CD4-positive, alpha-beta T cell treated with Interleukin-6 at 100 ng/mL for 8 hours (primary cell): Measurements from ENCODE around the gene CCM2.
A peak's percentile ranks its signal among the peaks of the same experiment; 100 is the strongest.
"Not testable (repeated sequence)": the region's sequence is repeated elsewhere in the genome, so short reads cannot be mapped to it uniquely, and the experiment has no call there.

Experiments
- DNase-seq: peaks from one replicate; pipeline ENCODE4 v3.0.0-alpha.2; 2020; ENCODE audit warnings: mixed read lengths, low spot score

Gene CCM2

GRCh38 chr7:45001826-45002225 is 1.8 kb downstream of the CCM2 start:
- no peak for DNase-seq

- DNase-seq = no peak
Observed at GRCh38 chr7:45003789-45004188, 3.8 kb downstream of the CCM2 start.

- DNase-seq = no peak
Observed at GRCh38 chr7:45007106-45007505, 7.1 kb downstream of the CCM2 start.

- no peak for DNase-seq
Observed at GRCh38 chr7:45007571-45008328, 7.7 kb downstream of the CCM2 start.

- DNase-seq = no peak
Observed at GRCh38 chr7:45013465-45013967, 13.5 kb downstream of the CCM2 start.

GRCh38 chr7:45015313-45015712 is 15.3 kb downstream of the CCM2 start:
- DNase-seq = no peak

GRCh38 chr7:45017253-45017652 is 17.3 kb downstream of the CCM2 start:
- no peak for DNase-seq

GRCh38 chr7:45020915-45021314 is 20.9 kb downstream of the CCM2 start:
- DNase-seq = no peak

GRCh38 chr7:45021604-45022296 is 21.7 kb downstream of the CCM2 start:
- no peak for DNase-seq

GRCh38 chr7:45024126-45024744 is 24.2 kb downstream of the CCM2 start:
- no peak for DNase-seq

- DNase-seq = not testable (repeated sequence)
Observed at GRCh38 chr7:45025473-45025872, 25.5 kb downstream of the CCM2 start.

GRCh38 chr7:45026013-45026412 is 26.0 kb downstream of the CCM2 start:
- no peak for DNase-seq

- DNase-seq = peak; percentile 67
Observed at GRCh38 chr7:45026984-45027773, 27.2 kb downstream of the CCM2 start.

- no peak for DNase-seq
Observed at GRCh38 chr7:45027774-45028114, 27.7 kb downstream of the CCM2 start.

- peak; percentile 20 for DNase-seq
Observed at GRCh38 chr7:45028138-45028919, 28.3 kb downstream of the CCM2 start.

GRCh38 chr7:45028920-45029344 is 28.9 kb downstream of the CCM2 start:
- no peak for DNase-seq

GRCh38 chr7:45031829-45032228 is 31.8 kb downstream of the CCM2 start:
- no peak for DNase-seq

- DNase-seq = no peak
Observed at GRCh38 chr7:45032421-45032820, 32.4 kb downstream of the CCM2 start.

GRCh38 chr7:45033261-45033930 is 33.4 kb downstream of the CCM2 start:
- peak; percentile 31 for DNase-seq

- DNase-seq = no peak
Observed at GRCh38 chr7:45033931-45034290, 33.9 kb downstream of the CCM2 start.

- DNase-seq = not testable (repeated sequence)
Observed at GRCh38 chr7:45034710-45035109, 34.7 kb downstream of the CCM2 start.
